ENCODE results near the gene TLK1.

Gene TLK1

GRCh38 chr2:171160119-171160955 lies at the start of gene TLK1:
TSS of gene TLK1 (minus strand) at chr2:171160893. CDS start at chr2:171160428, 465 bp downstream.
- DNase-seq: peak; percentile 76

GRCh38 chr2:171210216-171210863 lies 49.6 kb upstream of the TLK1 start:
- no peak for DNase-seq

- peak; percentile 53 for DNase-seq
These were observed 48.0 kb upstream of the TLK1 start for GRCh38 chr2:171208657-171209056.

DNA sequence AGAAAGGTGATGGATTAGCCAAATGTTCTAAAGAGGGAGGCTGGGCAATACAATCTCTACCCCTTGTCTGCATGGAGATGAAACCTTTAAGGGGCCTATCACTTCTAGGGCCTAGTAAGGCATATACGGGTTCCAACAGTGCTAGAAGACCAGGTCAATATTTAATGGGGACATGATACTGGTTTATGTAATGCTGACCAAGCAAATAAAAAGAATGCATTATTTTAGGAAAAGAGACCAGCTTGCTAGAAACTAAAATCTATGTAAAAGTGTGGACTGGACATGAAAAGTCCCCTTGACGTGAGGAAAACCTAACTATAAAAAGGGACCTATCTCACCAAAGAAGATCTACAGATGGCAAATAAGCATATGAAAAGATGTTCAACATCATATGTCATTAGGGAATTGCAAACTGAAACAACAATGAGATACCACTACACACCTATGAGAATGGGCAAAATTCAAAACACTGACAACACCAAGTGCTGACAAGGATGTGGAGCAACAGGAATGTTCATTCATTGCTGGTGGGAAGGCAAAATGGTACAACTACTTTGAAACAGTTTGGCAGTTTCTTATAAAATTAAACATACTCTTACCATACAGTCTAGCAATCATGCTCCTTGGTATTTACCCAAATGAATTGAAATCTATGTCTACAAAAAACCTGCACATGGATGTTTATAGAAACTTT lies 45.9 kb upstream of the TLK1 start:
- DNase-seq: no peak

DNA sequence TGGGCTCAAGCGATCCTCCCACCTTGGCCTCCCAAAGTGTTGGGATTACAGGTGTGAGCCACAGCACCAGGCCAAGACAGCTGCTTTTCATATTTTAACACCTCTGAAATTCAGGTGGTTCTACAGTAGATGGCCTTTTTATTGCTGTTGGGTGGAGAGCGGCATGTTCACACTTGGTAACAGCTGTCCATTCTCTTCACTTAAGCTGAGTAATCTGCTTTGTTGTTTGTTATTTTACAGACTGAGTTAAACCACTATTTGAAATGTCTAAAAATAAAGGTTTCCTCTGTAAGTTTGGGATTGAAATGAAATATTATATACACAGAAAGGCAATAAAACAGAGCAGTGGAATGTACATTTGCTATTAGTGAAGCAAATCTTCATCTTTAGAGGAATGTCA lies 44.9 kb upstream of the TLK1 start:
- no peak for DNase-seq

DNA sequence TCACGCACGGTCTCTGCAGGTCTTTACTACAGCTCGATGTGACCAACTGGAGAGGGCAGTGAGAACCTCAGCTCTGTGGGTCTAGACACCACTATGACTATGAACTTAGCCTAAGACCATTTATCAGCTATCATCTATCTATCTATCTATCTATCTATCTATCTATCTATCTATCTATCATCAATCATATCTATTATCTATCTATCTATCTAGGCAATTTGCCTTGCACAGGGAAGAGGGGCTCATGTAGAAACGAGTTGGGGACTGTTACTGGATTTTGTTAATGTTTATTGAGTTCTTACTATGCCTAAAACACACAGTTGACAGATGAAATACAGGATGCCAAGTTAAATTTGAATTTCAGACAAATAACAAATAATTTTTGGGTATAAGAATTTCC lies 41.1 kb upstream of the TLK1 start:
- DNase-seq: no peak

GRCh38 chr2:171201271-171201670 lies 40.6 kb upstream of the TLK1 start:
- no peak for DNase-seq

- no peak for DNase-seq
These were observed 39.8 kb upstream of the TLK1 start for GRCh38 chr2:171200469-171200868.

- DNase-seq: no peak
These were observed 30.3 kb upstream of the TLK1 start for GRCh38 chr2:171191021-171191420.

GRCh38 chr2:171187819-171188218 lies 27.1 kb upstream of the TLK1 start:
- no peak for DNase-seq

GRCh38 chr2:171187177-171187576 lies 26.5 kb upstream of the TLK1 start:
- no peak for DNase-seq

DNA sequence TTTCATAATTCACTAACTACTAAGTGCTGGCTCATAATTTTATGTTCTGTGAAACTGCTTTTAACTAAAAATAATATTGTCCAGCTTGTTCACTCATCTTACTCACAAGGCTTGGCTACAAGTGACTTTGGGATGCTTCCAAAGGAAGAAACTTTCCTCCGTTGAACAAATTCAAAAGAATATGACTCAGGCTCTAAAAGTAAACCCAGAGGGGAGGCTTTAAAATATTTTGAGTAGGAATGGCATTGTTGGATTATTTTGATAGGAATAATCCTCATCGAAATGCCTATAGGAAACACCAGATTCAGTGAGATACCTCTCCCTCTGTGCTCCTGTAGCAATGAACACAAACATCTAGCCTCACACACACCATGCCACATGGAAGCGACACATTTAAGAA lies 25.2 kb upstream of the TLK1 start:
- DNase-seq: no peak

- DNase-seq: no peak
These were observed 24.6 kb upstream of the TLK1 start for GRCh38 chr2:171185165-171185818.

DNA sequence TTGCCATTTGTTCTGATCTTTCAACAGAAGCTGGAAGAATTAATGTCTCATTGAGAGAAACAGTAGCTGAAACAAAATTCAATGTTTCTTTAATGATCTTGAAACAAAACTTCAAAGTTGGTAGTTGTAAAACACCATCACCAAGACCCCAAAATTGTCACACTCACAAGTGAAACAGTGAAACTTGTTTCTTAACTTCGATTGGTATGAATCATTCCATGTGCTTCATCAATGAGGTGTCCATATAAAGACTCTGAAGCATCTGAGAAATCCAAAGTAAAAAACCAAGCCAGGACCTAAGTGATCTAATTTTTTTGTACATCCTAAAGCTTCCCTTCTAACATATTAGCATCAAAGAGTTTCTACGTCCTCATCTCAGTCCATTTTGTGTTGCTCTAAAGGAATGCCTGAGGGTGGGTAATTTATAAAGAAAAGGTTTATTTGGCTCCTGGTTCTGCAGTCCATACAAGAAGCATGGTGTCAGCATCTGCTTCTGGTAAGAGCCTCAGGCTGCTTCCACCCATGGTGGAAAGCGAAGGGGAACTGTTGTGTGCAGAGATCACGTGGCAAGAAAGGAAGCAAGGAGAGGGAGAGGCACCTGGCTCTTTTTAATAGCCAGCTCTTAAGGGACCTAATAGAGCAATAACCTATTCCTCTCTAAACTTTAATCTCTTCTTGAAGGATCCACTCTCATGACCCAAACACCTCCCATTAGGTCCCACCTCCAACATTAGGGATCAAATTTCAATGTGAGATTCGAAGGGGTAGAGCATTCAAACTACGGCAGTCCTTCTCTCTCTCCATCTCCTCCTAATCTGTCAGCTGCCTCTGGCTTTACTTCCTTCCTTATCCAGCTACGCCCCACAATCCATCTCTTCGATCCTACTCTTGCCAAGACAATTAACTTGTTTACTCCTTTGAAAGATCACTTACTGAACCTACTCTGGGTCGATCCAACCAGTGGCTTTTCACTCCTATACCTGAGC lies 20.7 kb upstream of the TLK1 start:
- no peak for DNase-seq

DNA sequence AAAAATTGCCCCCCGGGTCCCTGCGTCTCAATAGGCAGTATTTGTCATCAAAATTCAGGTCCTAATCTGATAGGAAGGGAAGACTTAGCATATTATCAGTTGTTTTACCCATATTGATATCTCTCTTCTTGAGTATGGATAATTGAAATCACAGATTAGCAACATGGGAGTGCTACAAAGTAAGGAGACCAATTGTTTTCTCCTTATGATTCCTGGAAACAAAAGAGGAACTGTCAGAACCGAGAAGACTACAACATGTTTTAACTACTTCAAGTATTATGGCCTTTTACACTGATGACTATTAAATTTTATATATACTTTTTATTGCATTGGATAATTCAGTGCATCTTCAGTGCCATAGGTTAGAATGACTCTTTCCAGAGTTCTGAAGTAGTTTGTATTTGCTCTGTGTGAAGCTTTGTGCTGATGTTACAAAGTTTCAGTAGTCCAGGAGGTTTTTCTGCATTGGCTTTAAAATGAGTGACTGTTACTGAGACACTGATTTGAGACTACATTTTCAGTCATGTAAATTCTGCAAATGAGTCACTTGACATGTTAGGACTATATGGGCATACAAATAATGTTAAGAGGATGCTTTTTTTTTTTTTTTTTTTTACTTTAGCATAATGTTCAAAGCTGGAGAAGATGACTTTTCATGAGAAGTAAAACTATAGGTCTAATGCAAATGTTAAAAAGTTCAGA lies 19.7 kb upstream of the TLK1 start:
- DNase-seq: no peak

DNA sequence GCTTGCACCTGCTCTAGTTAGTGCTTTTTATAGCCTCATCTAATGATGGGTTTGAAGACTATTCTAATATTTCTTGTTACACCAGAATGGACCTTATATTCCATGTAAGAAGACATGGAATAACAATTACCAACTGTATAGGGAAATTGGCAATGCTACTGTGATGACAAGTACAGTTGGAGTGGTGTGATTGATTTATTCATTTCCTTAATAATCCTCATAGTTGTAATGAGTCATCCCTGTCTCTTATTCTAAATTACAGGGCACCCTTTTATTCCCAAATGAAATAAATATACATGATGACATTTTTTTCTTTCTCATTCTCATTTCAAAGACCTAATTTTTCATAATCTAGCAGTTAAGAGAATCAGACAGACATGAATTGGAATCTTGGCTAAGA lies 18.3 kb upstream of the TLK1 start:
- no peak for DNase-seq

DNA sequence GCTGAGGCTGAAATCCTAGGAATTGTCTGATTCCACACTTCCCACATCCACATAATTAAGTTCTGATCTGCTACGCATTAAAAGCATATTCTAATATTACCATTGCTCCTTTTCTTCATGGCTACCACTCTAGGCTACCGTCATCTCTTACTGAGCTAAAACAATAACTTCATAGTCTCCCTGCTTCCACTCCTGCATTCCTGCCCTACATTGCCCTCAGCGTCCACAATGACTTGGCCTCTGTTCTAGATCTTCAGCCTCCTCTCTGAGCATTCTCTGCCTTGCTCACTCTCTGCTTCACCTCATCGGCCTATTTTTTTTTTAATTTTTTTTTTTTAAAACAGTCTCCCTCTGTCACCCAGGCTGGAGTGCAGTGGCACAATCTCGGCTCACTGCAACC lies 15.8 kb upstream of the TLK1 start:
- no peak for DNase-seq

GRCh38 chr2:171174075-171174474 lies 13.4 kb upstream of the TLK1 start:
- no peak for DNase-seq

- no peak for DNase-seq
These were observed 12.4 kb upstream of the TLK1 start for GRCh38 chr2:171173087-171173486.

- DNase-seq: no peak
These were observed 11.1 kb upstream of the TLK1 start for GRCh38 chr2:171171808-171172207.

GRCh38 chr2:171169839-171170238 lies 9.1 kb upstream of the TLK1 start:
- no peak for DNase-seq
